K562 (cell line): ENCODE data around the gene PRMT3. TPM values are rescaled to one million over a fixed set of nuclear protein-coding genes. Genes with fewer than 3 reads are reported as not detected.

Experiments
- ATAC-seq: fragments of 200-7000 bp; cut with Tn5 transposase; 3 replicates; pipeline ENCODE4 v1.9.1; 2020; ENCODE audit warnings: moderate library complexity
- BruUV-seq: library from RNA; stranded (reverse); fragments of 400-500 nt; replicated peaks from 2 replicates; lab custom pipeline; 2021; lab: Mats Ljungman, UMichigan
- CTCF ChIA-PET: fragments of 300-600 bp; formaldehyde crosslinking; extraction: SDS; loops from one replicate; lab custom pipeline; 2021; ENCODE audit warnings: low intra/inter-chr PET ratio; lab: Yijun Ruan, JAX
- POLR2A ChIA-PET: fragments of 300-600, 350-650 bp; sonication (Branson Sonifier 250); formaldehyde crosslinking; extraction: SDS; loops from one replicate; lab custom pipeline; 2021; ENCODE audit warnings: antibody characterized with exemption, inconsistent platforms; lab: Yijun Ruan, JAX
- DNase-seq, 4 experiments: peaks; one replicate each; pipeline versions ENCODE4 v3.0.0 to v3.0.0-alpha.2; 2011 to 2018; ENCODE audit warnings: low spot score in 3 of 4, mixed read lengths in 3 of 4; ENCODE audit errors: extremely low read depth in 1 of 4
- FAIRE-seq: peaks from 2 replicates; lab custom pipeline; 2011; peaks lifted over from hg19 to GRCh38; lab: Jason Lieb, UNC
- H2AFZ ChIP-seq: 2 replicates; pipeline ENCODE4 v1.6.0; 2011; ENCODE audit warnings: low read depth, low read length, control low read depth, inconsistent platforms
- H3K27ac ChIP-seq: fragments of 200-600 bp; 3 replicates; pipeline ENCODE4 v1.8.0; 2011; ENCODE audit warnings: low read depth, mild to moderate bottlenecking, control low read depth, inconsistent platforms, low read length, moderate library complexity, mixed read lengths; ENCODE audit errors: extremely low read depth
- H3K27me3 ChIP-seq, 2 experiments: fragments of 300-600 bp in 1 of 2; 2 replicates in 1 of 2; 3 replicates in 1 of 2; pipeline versions ENCODE4 v1.6.0 to v1.8.0; 2011; ENCODE audit warnings: inconsistent platforms in 2 of 2, low read length in 2 of 2, mild to moderate bottlenecking in 1 of 2, mixed read lengths in 1 of 2, moderate library complexity in 1 of 2; ENCODE audit not compliant: control insufficient read depth in 2 of 2, insufficient read depth in 2 of 2
- H3K36me3 ChIP-seq: fragments of 300-600 bp; 3 replicates; pipeline ENCODE4 v1.8.0; 2011; ENCODE audit warnings: mild to moderate bottlenecking, low read length, inconsistent platforms; ENCODE audit not compliant: control insufficient read depth, insufficient read depth
- H3K4me1 ChIP-seq, 2 experiments: fragments of 200-600 bp in 1 of 2; replicated peaks in 1 of 2; 2 replicates in 1 of 2; 3 replicates in 1 of 2; pipeline versions ENCODE4 v1.5.1 to v1.8.0; 2011; ENCODE audit warnings: inconsistent platforms in 2 of 2, low read length in 2 of 2, mild to moderate bottlenecking in 1 of 2, mixed read lengths in 1 of 2, moderate library complexity in 1 of 2; ENCODE audit not compliant: control insufficient read depth in 2 of 2, insufficient read depth in 2 of 2
- H3K4me2 ChIP-seq: 2 replicates; pipeline ENCODE4 v1.6.1; 2011; ENCODE audit warnings: low read length, control low read depth, inconsistent platforms, mixed read lengths; ENCODE audit not compliant: insufficient read depth
- H3K4me3 ChIP-seq: fragments of 200-600 bp; sonication (generic), shearing (Covaris generic); 2 replicates; pipeline ENCODE4 v1.5.1; 2016; ENCODE audit warnings: control low read depth, inconsistent platforms
- H3K79me2 ChIP-seq: fragments of 200-600 bp; 3 replicates; pipeline ENCODE4 v1.8.0; 2011; ENCODE audit warnings: low read length, inconsistent platforms; ENCODE audit not compliant: control insufficient read depth, insufficient read depth
- H3K9ac ChIP-seq, 2 experiments: 2 replicates each; pipeline versions ENCODE4 v1.6.0 to v1.6.1; 2011; ENCODE audit warnings: low read depth in 2 of 2, low read length in 2 of 2, control low read depth in 1 of 2, inconsistent platforms in 1 of 2, mild to moderate bottlenecking in 1 of 2, mixed read lengths in 1 of 2; ENCODE audit not compliant: insufficient read depth in 1 of 2
- H3K9me1 ChIP-seq: one replicate; pipeline ENCODE4 v1.6.0; 2011; ENCODE audit warnings: inconsistent platforms, mild to moderate bottlenecking, low read length, moderate library complexity; ENCODE audit not compliant: control insufficient read depth, insufficient read depth
- H3K9me3 ChIP-seq: replicated peaks from 2 replicates; pipeline ENCODE4 v1.5.1; 2011; ENCODE audit warnings: low read depth, low read length, inconsistent platforms; ENCODE audit not compliant: control insufficient read depth, insufficient read depth
- H4K20me1 ChIP-seq: replicated peaks from 2 replicates; pipeline ENCODE4 v1.6.1; 2011; ENCODE audit warnings: low read length, inconsistent platforms, mixed read lengths; ENCODE audit not compliant: control insufficient read depth, insufficient read depth
- CTCF ChIP-seq, 3 experiments: IDR thresholded peaks in 2 of 3; conservative IDR thresholded peaks in 1 of 3; 2 replicates each; pipeline ENCODE4 v1.5.1; 2011 to 2012; ENCODE audit warnings: low read length in 3 of 3, mild to moderate bottlenecking in 3 of 3, control low read depth in 2 of 3, improper control_type of control experiment in 1 of 3, inconsistent platforms in 1 of 3, low read depth in 1 of 3, mixed read lengths in 1 of 3, moderate library complexity in 1 of 3; ENCODE audit not compliant: insufficient read depth in 2 of 3
- ZNF445 ChIP-seq: fragments of 250-450 bp; sonication (Bioruptor Pico); IDR thresholded peaks from 2 replicates; pipeline ENCODE4 v1.4.0; 2020; ENCODE audit warnings: low read depth, mild to moderate bottlenecking, moderate library complexity
- WGBS: fragments of 100-300 bp; shearing (Covaris generic); methylation state at CpG from one replicate; pipeline ENCODE4 v1.1.6; 2016; ENCODE audit warnings: low coverage, mixed read lengths; ENCODE audit not compliant: insufficient coverage; ENCODE audit errors: missing lambda C conversion rate; 5-methylcytosine and 5-hydroxymethylcytosine counted together
- in situ Hi-C: fragments of 300-500 bp; cut with MboI; formaldehyde crosslinking; loops from 4 replicates; pipeline ENCODE4 v1.15.0; 2018; ENCODE audit warnings: inconsistent platforms, mixed read lengths
- intact Hi-C: fragments of 100-400 bp; cut with micrococcal nuclease; formaldehyde crosslinking; loops from 2 replicates; pipeline ENCODE4 v1.14.2; 2022
- polyA plus RNA-seq, 8 experiments: library from polyadenylated mRNA; depleted of rRNA in 4 of 8; stranded (reverse) in 5 of 8; unstranded in 3 of 8; fragments of >200 nt; fragmentation: Nextera tagmentation in 2 of 8; fragmentation: Illumina TruSeq in 1 of 8; extraction: Ambion mirVana in 2 of 8; extraction: Trizol in 1 of 8; gene quantifications; 2 replicates each; pipeline versions ENCODE4 v1.2.1 to v1.2.3, GENCODE V29; 2011 to 2014; ENCODE audit warnings: inconsistent platforms in 1 of 8, missing spikeins in 1 of 8
- total RNA-seq, 7 experiments: library from RNA; depleted of rRNA in 6 of 7; stranded (reverse); fragments of >200 nt in 6 of 7; fragmentation: Illumina TruSeq in 2 of 7; extraction: Trizol in 2 of 7; gene quantifications; 2 replicates each; pipeline versions ENCODE4 v1.2.1 to v1.2.3, GENCODE V29; 2011 to 2021; ENCODE audit warnings: low replicate concordance in 1 of 7

Gene PRMT3
- total and polyA plus RNA-seq, 9 of the 15 experiments (the other 6 are each of a cell fraction or from before 2014, with no cell fraction given) = 24.0 to 62.1 (median 44.7) TPM

GRCh38 chr11:20448834-20449233 lies 61.3 kb downstream of the PRMT3 start:
- 97% methylated on average over 4 of the region's 4 CpGs for WGBS

More at GRCh38 chr11:20448834-20449233, 61.3 kb downstream of the PRMT3 start:
- H2AFZ ChIP-seq = no peak overlapping the region
- H3K9me3 ChIP-seq = no peaks in the 10 kb centered on the region
- peaks cover 6% of the 10 kb centered on the region; the same call in 2 of the 3 replicates for H3K79me2 ChIP-seq
- TF ChIP-seq CTCF (IDR thresholded peaks at IDR 0.05 in 2 of 3, conservative IDR thresholded peaks at IDR 0.05 in 1 of 3; ENCODE audit: insufficient read depth in 2 of 3, low read depth in 1 of 3, low read length in 3 of 3) (0 out of 6 replicates have a peak, but pooled peaks of 1 of the 3 experiments have one; percentile 3), ZNF445 (CRISPR knock-in tag) (no peak)
- POLR2A ChIA-PET = no interaction called here
- in situ Hi-C loops (no loop called here), intact Hi-C loops (no loop called here)
- no peak overlapping the region for H3K4me3 ChIP-seq
- FAIRE-seq = no peak
- no peak for ATAC-seq
- no peak overlapping the region for H3K9ac ChIP-seq
- H3K9me1 ChIP-seq = no peaks in the 10 kb centered on the region
- CTCF ChIA-PET = interaction anchor here (0.6 kb wide), 1 partner anchor 251 kb away, joined by 3 read pairs; no protein-coding TSS in a partner anchor
- H3K27me3 ChIP-seq = no peaks in the 10 kb centered on the region
- DNase-seq = no peak
- BruUV-seq = no TSS peak
- peaks cover 49% of the 10 kb centered on the region for H3K36me3 ChIP-seq
- H4K20me1 ChIP-seq = no peaks in the 10 kb centered on the region
- peaks cover 0 to 6% of the 10 kb centered on the region in 2 experiments; a peak in 2 of 5 replicates for H3K4me1 ChIP-seq
- H3K4me2 ChIP-seq = no peak overlapping the region
- H3K27ac ChIP-seq = no peak overlapping the region
